ENCODE results near the gene ANKRD52.

DNA sequence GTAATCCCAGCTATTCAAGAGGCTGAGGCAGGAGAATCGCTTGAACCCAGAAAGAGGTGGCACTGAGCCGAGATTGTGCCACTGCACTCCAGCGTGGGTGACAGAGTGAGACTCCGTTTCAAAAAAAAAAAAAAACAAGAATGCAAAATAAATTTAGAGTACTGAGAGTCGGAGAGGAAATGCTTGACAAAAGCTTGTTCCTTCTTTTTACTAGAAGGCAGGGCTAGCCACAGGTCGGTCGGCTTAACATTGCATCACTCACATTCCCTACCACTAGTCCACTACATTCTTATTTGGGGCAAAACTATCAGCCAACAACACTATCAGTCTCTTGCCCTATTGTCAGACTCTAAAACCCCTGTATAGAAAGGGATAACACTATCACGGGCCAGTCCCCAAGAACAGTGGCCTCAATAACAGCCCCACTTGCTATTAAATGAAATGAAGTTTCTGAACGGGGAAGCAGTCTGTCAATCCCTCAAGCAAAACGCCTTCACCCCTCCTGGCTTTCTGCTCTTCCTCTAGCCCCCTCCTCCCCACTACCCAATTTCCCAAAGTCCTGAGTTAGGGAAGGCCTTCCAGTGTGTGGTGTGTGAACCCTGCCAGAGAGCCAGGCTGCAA, 37.5 kb downstream of the ANKRD52 start:
- TF ChIP-seq, protein P1, sequence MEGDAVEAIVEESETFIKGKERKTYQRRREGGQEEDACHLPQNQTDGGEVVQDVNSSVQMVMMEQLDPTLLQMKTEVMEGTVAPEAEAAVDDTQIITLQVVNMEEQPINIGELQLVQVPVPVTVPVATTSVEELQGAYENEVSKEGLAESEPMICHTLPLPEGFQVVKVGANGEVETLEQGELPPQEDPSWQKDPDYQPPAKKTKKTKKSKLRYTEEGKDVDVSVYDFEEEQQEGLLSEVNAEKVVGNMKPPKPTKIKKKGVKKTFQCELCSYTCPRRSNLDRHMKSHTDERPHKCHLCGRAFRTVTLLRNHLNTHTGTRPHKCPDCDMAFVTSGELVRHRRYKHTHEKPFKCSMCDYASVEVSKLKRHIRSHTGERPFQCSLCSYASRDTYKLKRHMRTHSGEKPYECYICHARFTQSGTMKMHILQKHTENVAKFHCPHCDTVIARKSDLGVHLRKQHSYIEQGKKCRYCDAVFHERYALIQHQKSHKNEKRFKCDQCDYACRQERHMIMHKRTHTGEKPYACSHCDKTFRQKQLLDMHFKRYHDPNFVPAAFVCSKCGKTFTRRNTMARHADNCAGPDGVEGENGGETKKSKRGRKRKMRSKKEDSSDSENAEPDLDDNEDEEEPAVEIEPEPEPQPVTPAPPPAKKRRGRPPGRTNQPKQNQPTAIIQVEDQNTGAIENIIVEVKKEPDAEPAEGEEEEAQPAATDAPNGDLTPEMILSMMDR (IDR thresholded peaks at IDR 0.05 in 2 of 3, conservative IDR thresholded peaks at IDR 0.05 in 1 of 3; ENCODE audit: borderline replicate concordance in 1 of 3, insufficient read depth in 1 of 3, low read depth in 2 of 3, low read length in 2 of 3) = no peak
- TF ChIP-seq SP1 (IDR thresholded peaks at IDR 0.05; ENCODE audit: low read depth) (no peak), POLR2A (IDR thresholded peaks at IDR 0.05; ENCODE audit: borderline replicate concordance, extremely low read depth, insufficient read depth, insufficient read length) (no peak), JUND (IDR thresholded peaks at IDR 0.05) (no peak), POLR2AphosphoS5 (IDR thresholded peaks at IDR 0.05; ENCODE audit: low read depth, low read length) (no peak)
- TF ChIP-seq, protein P2, sequence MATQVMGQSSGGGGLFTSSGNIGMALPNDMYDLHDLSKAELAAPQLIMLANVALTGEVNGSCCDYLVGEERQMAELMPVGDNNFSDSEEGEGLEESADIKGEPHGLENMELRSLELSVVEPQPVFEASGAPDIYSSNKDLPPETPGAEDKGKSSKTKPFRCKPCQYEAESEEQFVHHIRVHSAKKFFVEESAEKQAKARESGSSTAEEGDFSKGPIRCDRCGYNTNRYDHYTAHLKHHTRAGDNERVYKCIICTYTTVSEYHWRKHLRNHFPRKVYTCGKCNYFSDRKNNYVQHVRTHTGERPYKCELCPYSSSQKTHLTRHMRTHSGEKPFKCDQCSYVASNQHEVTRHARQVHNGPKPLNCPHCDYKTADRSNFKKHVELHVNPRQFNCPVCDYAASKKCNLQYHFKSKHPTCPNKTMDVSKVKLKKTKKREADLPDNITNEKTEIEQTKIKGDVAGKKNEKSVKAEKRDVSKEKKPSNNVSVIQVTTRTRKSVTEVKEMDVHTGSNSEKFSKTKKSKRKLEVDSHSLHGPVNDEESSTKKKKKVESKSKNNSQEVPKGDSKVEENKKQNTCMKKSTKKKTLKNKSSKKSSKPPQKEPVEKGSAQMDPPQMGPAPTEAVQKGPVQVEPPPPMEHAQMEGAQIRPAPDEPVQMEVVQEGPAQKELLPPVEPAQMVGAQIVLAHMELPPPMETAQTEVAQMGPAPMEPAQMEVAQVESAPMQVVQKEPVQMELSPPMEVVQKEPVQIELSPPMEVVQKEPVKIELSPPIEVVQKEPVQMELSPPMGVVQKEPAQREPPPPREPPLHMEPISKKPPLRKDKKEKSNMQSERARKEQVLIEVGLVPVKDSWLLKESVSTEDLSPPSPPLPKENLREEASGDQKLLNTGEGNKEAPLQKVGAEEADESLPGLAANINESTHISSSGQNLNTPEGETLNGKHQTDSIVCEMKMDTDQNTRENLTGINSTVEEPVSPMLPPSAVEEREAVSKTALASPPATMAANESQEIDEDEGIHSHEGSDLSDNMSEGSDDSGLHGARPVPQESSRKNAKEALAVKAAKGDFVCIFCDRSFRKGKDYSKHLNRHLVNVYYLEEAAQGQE (IDR thresholded peaks at IDR 0.05; ENCODE audit: low read depth) = no peak
- TF ChIP-seq, protein P3, sequence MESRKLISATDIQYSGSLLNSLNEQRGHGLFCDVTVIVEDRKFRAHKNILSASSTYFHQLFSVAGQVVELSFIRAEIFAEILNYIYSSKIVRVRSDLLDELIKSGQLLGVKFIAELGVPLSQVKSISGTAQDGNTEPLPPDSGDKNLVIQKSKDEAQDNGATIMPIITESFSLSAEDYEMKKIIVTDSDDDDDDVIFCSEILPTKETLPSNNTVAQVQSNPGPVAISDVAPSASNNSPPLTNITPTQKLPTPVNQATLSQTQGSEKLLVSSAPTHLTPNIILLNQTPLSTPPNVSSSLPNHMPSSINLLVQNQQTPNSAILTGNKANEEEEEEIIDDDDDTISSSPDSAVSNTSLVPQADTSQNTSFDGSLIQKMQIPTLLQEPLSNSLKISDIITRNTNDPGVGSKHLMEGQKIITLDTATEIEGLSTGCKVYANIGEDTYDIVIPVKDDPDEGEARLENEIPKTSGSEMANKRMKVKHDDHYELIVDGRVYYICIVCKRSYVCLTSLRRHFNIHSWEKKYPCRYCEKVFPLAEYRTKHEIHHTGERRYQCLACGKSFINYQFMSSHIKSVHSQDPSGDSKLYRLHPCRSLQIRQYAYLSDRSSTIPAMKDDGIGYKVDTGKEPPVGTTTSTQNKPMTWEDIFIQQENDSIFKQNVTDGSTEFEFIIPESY (IDR thresholded peaks at IDR 0.05; ENCODE audit: extremely low read depth, insufficient replicate concordance, low read length) = no peak

Measured in HCT116 (cell line).